ENCODE results near the gene COL6A3.

COL6A3 gene, protein sequence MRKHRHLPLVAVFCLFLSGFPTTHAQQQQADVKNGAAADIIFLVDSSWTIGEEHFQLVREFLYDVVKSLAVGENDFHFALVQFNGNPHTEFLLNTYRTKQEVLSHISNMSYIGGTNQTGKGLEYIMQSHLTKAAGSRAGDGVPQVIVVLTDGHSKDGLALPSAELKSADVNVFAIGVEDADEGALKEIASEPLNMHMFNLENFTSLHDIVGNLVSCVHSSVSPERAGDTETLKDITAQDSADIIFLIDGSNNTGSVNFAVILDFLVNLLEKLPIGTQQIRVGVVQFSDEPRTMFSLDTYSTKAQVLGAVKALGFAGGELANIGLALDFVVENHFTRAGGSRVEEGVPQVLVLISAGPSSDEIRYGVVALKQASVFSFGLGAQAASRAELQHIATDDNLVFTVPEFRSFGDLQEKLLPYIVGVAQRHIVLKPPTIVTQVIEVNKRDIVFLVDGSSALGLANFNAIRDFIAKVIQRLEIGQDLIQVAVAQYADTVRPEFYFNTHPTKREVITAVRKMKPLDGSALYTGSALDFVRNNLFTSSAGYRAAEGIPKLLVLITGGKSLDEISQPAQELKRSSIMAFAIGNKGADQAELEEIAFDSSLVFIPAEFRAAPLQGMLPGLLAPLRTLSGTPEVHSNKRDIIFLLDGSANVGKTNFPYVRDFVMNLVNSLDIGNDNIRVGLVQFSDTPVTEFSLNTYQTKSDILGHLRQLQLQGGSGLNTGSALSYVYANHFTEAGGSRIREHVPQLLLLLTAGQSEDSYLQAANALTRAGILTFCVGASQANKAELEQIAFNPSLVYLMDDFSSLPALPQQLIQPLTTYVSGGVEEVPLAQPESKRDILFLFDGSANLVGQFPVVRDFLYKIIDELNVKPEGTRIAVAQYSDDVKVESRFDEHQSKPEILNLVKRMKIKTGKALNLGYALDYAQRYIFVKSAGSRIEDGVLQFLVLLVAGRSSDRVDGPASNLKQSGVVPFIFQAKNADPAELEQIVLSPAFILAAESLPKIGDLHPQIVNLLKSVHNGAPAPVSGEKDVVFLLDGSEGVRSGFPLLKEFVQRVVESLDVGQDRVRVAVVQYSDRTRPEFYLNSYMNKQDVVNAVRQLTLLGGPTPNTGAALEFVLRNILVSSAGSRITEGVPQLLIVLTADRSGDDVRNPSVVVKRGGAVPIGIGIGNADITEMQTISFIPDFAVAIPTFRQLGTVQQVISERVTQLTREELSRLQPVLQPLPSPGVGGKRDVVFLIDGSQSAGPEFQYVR (N-terminal part only)

DNA sequence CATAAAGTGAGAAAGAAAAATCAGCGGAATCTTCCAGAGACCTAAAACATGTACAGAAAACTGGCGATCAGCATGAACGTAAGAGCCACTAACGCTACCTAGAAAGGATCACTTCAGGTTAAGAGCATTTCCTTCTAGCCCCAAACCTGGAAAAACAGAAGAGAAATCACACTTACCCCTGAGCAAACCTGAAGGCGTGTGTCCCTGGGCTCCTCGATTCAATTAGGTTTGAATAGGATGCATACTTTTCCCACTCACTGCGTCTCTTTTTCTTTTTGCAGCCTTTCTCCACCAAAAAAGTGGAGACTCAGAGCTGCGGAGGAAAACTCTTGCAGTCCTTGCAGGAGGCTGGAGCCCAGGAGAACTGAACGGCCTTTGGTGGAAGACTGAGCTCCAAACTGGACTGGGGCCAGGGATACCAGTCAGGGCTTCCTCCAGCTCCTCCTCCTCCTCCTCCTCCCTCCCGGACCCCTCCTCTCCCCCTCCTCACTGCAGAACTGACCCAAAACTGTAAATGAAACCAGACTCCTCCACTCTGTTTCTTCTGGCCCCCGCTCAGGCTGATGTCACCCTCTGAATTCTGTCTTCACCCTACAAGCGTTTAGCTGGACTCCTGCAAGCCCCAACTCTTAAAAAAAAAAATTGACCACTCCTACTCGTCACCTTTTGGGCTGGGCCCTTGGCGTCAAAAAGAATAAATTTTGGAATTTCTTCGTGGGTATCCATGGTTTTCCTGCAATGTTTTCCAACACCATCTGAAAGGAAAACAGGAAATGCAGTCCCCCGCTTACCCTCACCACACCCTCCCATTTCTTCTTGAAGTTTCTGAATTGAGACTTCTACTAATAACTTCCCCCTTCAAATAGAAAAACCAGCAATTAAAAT, at the start of gene COL6A3:
COL6A3 (minus strand) TSS at position 388 of the 885 bp plus-strand sequence. CDS start 17,347 bp downstream, outside the sequence.
- H3K4me3 ChIP-seq (ENCODE audit: low read depth, low read length) = peak within 1 kb of the TSS; percentile 74
- no peak for TF ChIP-seq CTCF (IDR thresholded peaks at IDR 0.05; ENCODE audit: low read depth, low read length, missing control alignments)
- in situ Hi-C loops (cut with HindIII; ENCODE audit: low pct_ligation_motif_present, low sequenced_read_pairs) = no loop called here
- H3K36me3 ChIP-seq (replicated peaks) = peaks cover 23% of the 10 kb centered on the region
- DNase-seq = peak; percentile 89
- peak within 1 kb of the TSS; percentile 87 for H3K27ac ChIP-seq
- H3K27me3 ChIP-seq (replicated peaks) = no peaks in the 10 kb centered on the region

DNA sequence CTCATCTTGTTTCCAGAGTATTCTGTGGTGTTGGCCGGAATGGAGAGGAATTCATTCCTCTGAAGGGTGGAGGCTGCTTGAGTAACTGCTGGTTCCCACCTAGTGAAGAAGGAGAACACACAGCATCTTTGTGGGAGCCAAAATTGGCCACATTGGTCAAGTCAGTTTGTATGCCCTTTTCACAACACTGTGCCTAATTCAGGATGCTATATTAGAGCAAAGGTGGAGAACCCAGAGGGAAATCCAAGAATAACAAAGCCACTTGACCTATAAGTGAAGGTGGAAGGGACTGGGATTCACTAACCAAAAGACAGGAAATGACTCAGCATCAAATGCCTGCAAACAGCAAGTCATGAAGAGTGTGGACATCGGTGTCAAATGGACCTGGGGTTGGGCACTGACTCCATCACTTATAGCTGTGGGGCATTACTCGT, 45.8 kb upstream of the COL6A3 start:
- H3K4me3 ChIP-seq (ENCODE audit: low read depth, low read length) = no peak overlapping the region
- H3K27ac ChIP-seq = peak overlapping the region; percentile 33
- peak; percentile 66 for DNase-seq
- in situ Hi-C loops (cut with HindIII; ENCODE audit: low pct_ligation_motif_present, low sequenced_read_pairs) = no loop called here
- no peaks in the 10 kb centered on the region for H3K36me3 ChIP-seq (replicated peaks)
- H3K27me3 ChIP-seq (replicated peaks) = no peaks in the 10 kb centered on the region
- no peak for TF ChIP-seq CTCF (IDR thresholded peaks at IDR 0.05; ENCODE audit: low read depth, low read length, missing control alignments)

DNA sequence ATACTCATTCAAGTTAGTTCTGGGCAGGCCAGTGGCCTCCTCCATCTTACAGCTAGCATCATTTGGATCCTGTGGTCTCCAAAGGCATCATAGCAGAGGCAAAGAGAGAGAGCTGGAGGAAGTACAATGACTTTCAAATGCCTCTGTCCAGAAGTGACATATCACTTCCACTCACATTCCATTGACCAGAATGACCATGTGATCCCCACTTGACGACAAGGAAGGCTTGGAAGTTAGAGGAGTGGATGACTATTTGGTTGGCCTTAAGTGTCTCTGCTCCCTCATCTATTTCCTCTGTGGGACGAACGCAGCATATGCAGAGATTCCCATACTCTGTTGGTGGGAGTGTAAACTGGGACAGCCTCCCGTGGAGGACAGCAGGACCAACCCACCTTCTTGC, 45.3 kb upstream of the COL6A3 start:
- in situ Hi-C loops (cut with HindIII; ENCODE audit: low pct_ligation_motif_present, low sequenced_read_pairs) = no loop called here
- Histone ChIP-seq H3K36me3 (replicated peaks) (no peaks in the 10 kb centered on the region), H3K27ac (peak overlapping the region; percentile 33), H3K4me3 (ENCODE audit: low read depth, low read length) (no peak overlapping the region), H3K27me3 (replicated peaks) (no peaks in the 10 kb centered on the region)
- no peak for TF ChIP-seq CTCF (IDR thresholded peaks at IDR 0.05; ENCODE audit: low read depth, low read length, missing control alignments)
- no peak for DNase-seq

DNA sequence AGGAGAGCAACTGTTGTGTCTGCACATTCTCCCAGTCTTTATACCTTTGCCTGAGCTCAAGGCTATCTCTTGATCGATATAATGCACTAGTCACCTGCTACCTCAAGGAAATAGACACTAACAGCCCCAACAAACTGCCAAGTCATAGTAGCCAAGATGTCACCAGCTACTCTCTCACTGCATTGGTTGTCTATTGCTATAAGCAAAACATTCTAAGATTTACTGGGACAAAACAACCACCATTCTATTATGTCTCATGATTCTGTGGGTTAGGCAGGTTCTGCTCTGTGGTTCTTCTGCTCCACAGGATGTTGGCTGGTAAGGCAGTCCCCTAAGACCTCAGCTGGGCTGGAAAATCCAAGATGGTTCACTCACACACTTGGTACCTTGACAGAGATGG, 44.6 kb upstream of the COL6A3 start:
- no peaks in the 10 kb centered on the region for H3K36me3 ChIP-seq (replicated peaks)
- DNase-seq = no peak
- in situ Hi-C loops (cut with HindIII; ENCODE audit: low pct_ligation_motif_present, low sequenced_read_pairs) = no loop called here
- no peak overlapping the region for H3K4me3 ChIP-seq (ENCODE audit: low read depth, low read length)
- TF ChIP-seq CTCF (IDR thresholded peaks at IDR 0.05; ENCODE audit: low read depth, low read length, missing control alignments) = no peak
- H3K27me3 ChIP-seq (replicated peaks) = no peaks in the 10 kb centered on the region
- H3K27ac ChIP-seq = no peak overlapping the region

Data from brain microvascular endothelial cell (primary cell).